Activated T-helper 9 cell treated with anti-CD3 and anti-CD28 coated beads, Interleukin-2, amount 50 U/mL, for 16 hours (primary cell): ENCODE measurements around the gene OLFM3.

Experiments used
- DNase-seq: peaks from one replicate; pipeline ENCODE4 v3.0.0-alpha.2; 2020; ENCODE audit warnings: low read depth

Gene OLFM3

DNA sequence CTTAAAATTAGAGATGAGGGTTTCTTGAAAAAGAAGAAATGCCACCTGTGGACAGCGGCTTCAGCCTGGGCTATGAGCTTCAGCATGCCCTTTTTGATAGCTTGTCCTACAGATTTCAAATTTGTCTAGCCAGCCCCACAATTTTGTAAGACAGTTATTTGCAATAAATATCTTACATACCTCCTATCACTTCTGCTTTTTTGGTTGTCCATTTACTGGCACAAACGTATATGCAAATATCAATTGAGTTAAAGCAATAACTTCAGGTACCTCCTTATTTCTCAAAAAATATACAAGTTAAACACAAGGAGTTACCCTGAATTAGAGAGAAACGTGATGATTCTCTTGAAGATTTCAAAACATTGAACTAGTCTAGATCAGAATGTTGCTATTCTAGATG is 53.5 kb downstream of the OLFM3 start:
- no peak for DNase-seq

DNA sequence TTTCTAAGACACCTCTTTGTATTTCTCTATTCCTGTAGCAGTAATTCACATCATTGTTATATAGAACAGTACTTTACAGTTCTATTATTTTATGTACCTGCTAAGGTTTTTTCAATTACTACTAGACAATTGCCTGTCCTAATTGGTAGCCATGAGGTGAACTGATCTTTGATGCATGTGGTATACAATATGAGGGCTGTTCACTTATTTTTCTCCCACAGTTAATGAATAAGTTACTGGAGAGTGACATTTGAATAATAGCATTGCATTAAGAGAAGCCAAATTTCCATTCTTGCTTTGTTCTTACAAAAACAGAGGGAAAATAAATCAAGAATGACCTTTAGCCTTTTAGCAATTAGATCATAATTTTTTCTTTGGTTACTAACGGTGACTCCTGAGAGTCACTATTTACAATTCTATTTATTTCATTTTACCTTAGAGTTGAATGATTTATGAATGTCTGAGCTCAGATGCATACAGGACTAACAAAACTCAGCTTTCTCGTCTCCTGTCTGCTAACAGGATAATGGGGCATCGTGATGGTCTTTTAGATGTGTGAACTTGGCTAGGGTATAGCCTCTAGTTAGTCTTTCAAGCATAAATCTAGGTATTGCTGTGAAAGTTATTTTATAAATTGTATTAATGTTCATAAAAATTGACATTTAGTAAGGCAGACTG is 54.1 kb downstream of the OLFM3 start:
- no peak for DNase-seq

DNA sequence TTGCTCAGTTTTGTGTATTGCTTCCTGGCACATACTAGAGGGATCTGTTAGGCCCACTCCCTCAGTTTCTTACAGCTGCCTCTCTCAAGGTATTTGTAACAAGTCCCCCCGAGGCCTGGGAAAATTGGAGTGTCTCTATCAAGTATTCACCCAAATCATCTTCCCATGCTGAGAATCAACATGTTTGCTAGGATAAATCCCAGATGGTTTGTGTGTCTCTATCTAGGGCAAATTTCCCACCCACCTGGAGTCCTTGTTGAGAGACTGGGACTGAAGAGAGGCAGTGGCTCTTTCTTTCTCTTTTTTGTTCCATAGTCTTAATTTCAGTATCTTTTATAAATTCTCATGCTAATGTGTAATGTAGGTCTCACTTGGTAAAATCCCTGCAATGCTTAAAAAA is 58.0 kb downstream of the OLFM3 start:
- no peak for DNase-seq

DNA sequence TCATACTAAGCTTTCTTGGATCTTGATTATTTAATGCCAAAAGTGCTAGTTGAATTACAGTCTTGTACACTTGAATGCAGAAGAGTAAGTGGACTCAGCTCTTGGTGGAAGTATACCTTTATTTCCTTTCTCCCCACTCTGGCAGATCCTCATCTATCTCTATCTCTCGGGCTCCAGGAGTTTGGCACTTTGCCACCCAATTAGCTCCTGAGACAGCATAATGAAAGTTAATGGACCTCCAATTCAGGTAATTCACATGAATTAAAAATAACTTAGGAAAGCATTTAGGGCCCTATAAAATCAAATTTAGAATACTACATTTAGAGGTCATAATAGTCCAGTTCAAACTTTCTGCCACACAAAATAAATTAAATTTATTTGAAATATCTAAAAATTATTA is 67.4 kb downstream of the OLFM3 start:
- DNase-seq = no peak

DNA sequence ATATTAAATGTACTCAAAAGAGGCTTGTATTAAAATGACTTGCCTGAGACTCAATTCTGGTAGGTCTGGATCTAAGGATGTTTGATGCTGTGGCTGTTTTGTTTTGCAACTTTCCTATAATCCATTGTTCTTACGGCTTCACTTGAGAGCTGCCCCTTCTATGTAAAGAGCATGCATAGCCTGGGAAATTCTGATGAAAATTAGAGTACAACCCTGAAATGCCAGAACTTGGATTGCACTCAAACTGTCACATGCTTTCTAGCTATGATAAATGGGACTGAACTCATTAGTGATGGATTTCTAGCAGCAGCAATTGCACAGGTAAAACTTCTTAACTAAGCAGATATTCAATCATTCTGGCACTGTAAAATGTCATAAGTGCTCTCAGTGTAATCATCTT is 67.9 kb downstream of the OLFM3 start:
- DNase-seq = no peak

DNA sequence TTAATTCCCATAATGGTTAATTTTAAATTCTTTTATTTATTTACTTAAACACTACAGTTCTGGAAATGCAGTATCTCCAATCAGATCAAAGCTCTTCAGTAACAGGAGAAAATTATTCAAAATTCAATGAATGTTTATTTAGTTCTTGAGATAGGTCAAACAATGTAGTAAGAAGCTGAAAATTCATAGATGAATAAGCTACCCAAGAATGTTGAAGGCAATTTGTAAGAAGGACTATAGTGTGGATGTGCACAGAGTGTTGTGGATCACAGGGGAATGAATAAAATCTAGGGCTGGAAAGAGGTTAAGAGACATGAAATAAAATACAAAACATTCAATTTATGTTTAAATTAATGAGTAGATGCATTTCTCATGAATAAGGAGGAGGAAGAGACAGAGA is 72.0 kb downstream of the OLFM3 start:
- no peak for DNase-seq

DNA sequence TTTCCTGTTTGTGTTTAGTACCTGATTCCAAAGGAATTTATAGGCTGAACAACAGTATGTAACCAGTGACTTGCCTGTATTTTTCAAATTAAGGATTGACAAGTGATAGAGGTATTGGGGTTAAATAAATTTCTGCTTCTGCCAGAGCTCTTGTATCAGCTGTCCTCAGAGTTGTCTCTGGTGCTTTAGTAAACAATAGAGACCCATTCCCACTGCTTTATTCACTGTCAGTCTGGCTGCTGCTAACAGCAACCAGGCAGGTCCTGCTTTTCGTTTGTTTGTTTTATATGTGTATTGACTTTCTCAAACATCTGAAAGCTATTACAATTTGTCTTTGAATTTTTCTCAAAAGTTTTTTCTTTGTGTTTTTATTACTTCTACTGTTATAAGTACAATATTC is 76.1 kb downstream of the OLFM3 start:
- no peak for DNase-seq

DNA sequence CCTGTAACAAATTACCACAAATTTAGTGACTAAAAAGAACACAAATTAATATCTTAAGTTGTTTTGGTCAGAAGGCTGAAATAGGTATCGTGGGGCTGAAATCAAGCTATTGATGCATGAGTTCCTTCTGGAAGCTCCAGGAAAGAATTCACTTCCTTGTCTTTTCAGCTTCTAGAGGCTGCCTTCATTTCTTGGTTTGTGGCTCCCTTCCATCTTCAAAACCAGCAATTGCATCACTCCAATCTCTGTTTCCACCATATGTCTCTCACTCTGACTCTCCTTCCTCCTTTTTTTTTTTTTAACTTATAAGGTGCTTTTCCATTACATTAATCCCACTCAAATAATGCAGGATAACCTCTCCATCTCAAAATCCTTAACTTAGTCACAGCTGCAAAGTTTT is 78.4 kb downstream of the OLFM3 start:
- DNase-seq = no peak

DNA sequence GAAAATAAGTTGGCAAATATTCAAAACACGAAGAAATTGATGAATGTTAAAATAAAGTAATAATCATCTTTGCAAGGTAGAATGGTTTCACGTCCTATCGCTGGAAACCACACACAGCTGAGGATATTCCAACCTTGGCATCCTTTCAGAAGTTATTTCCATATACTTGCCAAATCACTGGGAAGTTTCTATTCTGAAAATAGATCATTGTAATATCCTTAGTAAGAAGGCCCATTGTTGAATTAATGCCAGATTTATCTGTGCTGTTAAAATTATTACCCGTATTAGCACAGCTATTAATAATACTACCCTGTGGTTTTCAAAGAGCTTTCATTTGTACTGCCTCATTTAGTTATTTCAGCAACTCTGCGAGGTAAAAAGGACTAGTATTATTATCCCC is 81.1 kb downstream of the OLFM3 start:
- DNase-seq = no peak

DNA sequence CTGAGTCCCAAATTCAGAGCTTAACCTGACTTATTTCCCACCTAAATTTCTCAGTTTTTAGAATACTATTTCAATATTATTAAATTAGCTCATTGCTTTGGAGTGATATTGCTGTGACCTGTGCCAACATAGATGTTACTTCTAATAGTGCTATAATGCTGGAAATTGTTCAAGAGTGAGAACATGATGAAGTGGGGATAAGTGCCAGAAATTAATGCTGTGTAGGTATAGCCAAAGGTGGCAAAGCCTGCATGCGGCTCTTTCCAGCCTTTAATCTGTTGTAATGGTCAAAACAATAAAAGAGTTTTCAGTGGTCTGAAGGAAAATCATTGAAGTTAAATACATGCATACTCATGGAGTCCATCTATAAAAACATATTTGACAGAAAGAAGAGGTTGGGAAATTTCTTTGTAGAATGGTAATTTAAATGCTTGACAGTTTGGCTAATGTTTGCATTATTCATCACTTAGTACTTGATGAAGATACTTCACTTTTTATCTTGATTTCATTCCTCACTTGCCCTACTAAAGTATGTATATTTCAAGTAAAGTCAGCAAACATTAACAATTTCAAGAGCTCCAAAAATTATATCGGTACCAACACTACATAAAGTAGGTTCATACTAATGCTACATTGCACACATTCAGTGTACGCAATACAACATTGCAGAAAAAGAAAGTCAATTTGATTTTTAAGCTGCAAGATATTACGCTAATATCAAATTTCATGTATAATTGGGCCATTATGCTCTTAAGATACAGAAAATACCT is 82.1 kb downstream of the OLFM3 start:
- DNase-seq = no peak

DNA sequence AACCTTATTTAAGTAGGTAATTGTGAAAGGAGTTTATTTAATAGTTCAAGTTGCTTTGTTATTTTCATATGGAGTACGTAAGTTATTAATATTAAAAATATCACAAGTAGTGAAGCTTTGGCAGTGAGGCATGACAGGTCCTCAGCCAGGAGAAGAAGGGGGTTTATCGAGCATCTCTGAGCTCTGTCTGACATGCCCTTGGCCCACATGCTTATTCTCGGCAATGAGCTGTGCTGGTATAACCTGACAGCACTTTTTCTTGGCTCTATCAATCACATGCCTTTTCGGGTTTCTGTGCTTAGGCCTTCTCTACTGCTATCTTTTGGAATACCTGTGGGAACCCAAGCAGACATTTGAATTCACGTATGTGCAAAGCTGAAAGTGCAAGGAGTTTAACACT is 84.8 kb downstream of the OLFM3 start:
- DNase-seq = no peak

DNA sequence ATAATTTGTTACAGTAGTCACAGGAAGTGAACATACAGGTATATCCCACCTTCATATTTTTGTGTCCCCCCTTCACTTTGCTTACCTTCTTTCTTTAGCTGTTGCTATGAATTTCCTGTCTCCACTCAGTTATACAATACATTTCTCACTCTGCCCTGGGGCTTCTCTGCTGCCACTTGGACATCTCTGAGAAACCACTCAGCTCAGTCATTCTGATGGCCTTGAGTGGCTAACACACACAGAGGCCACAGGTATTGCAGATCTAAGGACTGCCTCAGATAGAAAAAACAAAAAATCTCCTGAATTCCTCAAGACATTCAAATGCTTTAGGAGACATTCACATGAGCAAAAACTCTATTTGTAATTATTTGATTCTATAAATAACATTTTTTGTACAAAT is 87.7 kb downstream of the OLFM3 start:
- no peak for DNase-seq

DNA sequence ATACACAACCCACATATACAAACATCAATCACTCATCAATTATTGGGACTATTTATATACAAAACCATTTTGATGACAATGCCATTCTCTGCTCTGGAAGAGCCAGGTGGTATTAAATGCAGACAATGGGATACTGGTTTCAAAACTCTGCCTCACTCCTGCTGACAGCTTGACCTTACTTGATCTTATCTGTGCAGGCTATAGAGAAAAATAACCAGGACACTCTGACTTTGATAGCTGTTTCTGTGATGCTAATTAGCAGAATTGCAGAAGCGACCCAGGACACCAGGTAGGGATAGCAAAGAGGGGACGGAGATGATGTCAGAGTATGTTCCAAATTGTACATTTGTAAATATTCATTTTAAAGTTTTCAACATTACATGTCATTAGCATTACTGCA is 89.5 kb downstream of the OLFM3 start:
- DNase-seq = no peak

DNA sequence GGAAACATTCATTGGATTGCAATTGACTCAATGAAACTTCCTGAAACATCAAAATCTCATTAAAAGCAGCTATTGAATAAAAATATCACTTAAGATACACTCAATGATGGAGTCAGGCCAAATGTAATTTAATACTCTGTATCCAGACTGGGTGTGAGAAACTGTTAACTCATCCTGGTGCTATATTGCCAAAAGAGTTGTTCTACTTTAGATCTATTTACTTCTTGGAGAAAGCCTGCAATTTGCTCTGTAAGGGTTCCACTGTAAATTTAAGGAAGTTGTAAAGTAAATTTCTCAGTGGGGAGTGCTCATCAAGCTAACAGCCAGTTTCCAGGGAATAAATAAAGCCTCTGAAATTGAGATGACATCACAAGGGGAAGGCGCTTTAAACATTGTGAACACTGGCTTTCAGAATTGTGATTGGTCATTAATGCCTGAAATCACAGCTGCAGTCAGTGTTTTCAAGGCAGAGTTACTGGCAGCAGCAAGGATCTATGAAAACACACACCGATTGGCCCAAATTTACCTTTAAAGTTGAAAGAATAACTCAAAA is 91.4 kb downstream of the OLFM3 start:
- DNase-seq = no peak

DNA sequence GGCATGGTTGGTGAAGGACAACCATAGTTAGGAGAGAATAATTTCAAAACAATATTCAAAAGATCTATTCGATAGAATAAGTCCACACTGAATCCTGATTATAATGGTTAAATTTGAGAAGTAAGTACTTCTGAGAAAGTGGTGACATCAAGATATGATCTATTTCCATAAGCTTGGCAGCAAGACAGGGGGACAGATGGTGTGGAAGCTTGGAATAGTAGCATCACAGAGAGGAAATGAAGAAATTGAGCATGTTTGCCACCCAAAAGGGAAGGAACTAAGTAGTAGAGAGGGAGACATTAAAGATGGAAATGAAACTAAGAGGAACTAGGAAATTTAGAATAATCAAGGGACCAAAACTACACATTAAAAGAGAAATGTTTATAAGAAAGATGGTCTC is 94.5 kb downstream of the OLFM3 start:
- no peak for DNase-seq

DNA sequence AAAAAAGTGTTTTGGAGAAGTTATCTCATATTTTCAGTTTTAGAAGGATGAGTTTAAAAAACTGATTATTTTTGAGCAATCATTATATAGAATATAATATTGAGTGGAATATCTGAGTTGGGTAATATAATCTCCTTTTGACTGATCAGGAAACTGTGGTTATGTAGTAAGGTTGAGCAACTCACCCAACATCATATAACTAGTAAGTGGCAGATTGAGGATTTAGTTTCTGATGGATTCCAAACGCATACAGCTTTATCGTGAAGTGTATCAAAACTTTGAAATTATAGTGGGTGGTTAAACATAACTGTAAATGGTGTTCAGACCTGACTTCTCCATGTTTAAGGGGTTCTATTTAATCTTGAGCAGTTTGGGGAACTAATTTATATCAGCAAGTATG is 98.6 kb downstream of the OLFM3 start:
- no peak for DNase-seq

DNA sequence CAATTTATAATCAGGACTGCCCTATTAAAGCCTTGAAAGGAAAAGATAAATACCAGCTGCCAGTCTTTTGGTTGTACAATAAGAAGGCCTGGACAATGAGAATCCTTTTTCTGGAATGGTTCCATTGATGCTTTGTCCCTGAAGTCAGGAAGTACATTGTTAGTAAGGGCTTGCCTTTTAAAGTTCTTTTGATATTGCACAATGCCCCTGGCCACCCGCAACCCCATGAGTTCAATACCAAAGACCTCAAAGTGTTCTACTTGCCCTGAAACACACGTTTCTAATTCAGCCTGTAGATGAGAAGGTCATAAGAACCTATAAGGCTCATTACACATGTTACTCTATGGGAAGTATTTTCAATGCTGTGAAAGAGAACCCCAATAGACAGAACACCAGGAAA is 112.1 kb downstream of the OLFM3 start:
- DNase-seq = no peak

DNA sequence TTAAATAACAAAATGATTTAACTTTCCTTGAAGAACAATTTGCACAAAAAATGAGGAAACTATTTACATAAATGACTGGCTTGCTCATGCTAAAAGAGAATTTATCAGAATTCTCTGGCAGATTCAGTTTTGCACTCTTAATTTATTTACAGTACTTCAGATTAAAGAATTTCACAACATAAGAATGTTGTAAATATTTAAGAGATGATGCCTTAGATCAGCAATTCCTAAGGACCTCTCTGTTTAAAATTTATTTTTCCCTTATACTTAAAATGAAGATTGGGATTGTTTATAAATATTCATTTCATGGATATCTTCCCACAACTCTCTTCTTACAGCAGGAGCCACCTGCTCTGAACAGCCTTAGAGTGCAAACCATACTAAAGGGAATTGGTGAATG is 120.8 kb downstream of the OLFM3 start:
- DNase-seq = no peak

DNA sequence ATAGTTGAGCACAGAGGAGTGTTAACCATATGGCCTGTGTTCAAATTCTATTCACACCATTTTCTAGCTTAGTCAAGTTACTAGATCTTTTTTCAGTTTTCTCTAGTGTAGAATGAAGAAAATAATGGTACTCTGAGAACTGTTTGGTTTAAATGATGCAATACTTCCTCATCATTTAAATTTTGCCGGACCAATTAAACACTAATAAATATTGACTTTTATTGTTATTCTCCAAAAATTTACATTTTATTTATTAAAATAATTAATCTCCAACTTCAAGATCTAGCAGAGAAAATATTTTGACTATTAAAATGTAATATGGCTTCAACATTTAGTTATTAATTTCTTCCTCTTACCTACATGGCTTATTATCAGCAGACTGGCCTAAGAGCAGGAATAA is 123.1 kb downstream of the OLFM3 start:
- no peak for DNase-seq

DNA sequence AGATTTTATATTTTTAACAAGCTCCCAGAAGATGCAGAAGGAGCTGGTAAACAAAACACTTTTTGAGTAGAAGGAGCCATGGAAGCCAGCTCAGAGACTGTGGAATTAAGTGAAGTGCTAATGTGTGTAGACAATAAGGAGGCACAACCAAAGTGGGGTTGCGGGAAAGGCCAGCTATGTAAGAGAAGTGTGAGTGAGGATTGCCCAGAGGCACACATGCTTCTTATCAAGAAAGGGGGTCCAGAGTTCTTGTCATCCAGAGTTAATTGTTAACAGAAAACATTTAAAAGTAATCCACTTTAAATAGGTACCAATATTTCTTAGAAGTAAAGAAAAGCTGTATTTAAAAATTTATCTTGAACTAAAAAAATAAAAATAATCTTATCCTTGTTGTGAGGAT is 136.8 kb downstream of the OLFM3 start:
- DNase-seq = no peak

DNA sequence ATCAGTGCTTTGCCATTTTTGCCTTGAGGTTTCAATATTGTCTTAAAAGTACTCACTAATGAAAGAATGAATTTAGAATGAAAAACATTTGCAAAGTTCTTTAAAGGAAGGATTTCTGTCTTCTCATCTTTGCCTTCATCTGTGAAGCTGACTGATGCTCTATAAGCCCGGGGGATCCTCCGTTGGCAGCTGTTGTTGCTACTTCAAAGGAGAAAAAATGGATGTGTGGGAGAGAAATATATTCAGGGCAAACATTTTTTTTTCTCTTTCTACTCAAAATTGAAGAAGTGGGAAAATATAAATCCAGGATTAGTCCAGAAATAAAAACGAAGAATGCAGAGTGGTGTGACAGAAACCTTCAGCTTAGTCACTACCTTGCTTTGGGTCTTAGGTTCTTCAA is 142.5 kb downstream of the OLFM3 start:
- DNase-seq = no peak

DNA sequence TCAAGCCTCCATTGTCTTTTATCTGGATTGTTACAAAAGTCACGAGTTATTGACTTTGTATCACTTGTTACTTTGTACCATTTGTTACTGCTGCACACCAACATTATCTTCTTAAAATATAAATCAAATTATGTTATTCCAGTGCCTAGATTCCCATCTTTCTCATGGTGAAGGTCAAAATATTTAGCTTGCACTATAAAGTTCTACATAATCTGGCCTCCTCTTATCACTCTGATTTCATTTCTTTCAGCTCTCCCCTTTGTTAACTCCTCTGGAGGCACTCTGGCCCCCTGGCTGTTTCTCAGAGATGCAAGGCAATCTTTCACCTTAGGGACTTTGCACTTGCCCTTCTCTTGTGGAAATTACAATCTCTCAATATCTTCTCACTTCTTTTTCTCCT is 143.8 kb downstream of the OLFM3 start:
- no peak for DNase-seq

DNA sequence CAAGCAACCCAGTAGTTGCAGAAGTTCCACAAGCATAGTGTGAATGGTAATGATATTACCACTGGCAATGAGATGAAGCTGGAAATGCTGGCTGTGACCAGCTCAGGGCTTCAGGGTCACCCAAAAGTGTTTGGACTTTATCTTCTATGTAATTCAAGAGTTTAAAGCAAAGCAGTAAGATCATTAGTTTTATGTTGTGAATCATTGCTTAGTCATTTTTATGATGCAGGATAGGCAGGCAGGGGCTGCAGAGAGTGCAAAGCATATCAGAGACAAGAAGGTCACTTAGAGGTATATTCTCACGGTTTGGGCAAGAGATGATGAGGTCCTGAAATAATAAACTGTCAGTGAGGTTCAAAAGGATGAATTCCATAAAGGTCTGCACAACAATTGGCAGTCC is 147.4 kb downstream of the OLFM3 start:
- no peak for DNase-seq

DNA sequence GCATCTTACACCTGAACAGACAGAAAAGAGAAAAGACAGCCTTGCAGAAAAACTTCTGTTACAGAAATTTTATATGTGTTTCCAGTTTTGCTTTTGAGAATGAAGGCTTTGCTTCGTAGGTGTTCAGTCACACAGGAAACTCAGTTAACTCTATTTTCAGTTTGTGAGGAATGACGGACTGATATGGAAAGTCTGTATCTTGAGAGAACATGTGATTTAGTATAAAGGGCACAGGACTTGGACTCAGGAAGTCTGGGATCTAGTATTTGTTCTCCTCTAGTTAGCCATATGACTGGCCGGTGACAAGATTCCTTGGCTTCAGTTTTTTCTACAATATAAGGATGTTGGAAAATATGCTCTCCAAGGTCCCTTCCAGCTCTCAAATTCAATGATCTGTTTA is 149.1 kb downstream of the OLFM3 start:
- DNase-seq = no peak
